K562 (cell line): ENCODE results near the gene MKNK2. TPM values are rescaled to one million over a fixed set of nuclear protein-coding genes. Genes with fewer than 3 reads are reported as not detected.

Experiments used
- BCL6 ChIP-seq: fragments of 250-450 bp; sonication (Bioruptor Pico); IDR thresholded peaks from 2 replicates; pipeline ENCODE4 v1.4.0; 2020
- BCOR ChIP-seq: fragments of 450-650 bp; IDR thresholded peaks from 2 replicates; pipeline ENCODE4 v1.6.1; 2016
- BRD9 ChIP-seq: fragments of 450-650 bp; IDR thresholded peaks from 2 replicates; pipeline ENCODE4 v1.6.1; 2018; ENCODE audit warnings: low read depth; ENCODE audit not compliant: partially characterized antibody
- CREM ChIP-seq: IDR thresholded peaks from 2 replicates; pipeline ENCODE4 v1.6.1; 2014; ENCODE audit warnings: antibody characterized with exemption, low read depth
- GTF2B ChIP-seq: IDR thresholded peaks from 2 replicates; pipeline ENCODE4 v1.6.1; 2011; ENCODE audit not compliant: insufficient read length; ENCODE audit errors: extremely low read depth
- HDAC1 ChIP-seq, 2 experiments: fragments of 450-650 bp; IDR thresholded peaks; 2 replicates each; pipeline ENCODE4 v1.6.1; 2016 to 2017; ENCODE audit warnings: inconsistent platforms in 1 of 2, mild to moderate bottlenecking in 1 of 2, moderate library complexity in 1 of 2
- HLTF ChIP-seq: fragments of 450-650 bp; IDR thresholded peaks from 2 replicates; pipeline ENCODE4 v1.6.1; 2016
- MTF1 ChIP-seq: fragments of 250-450 bp; sonication (Bioruptor Pico); IDR thresholded peaks from 2 replicates; pipeline ENCODE4 v1.9.0; 2021; ENCODE audit warnings: moderate library complexity, mild to moderate bottlenecking, inconsistent platforms, borderline replicate concordance
- MYNN ChIP-seq, 2 experiments: sonication (generic); formaldehyde crosslinking in 1 of 2; IDR thresholded peaks; 2 replicates each; pipeline versions ENCODE4 v1.5.0 to v1.6.1; 2016 to 2020; ENCODE audit warnings: antibody characterized with exemption in 1 of 2, missing genetic modification reagents in 1 of 2
- PRMT5 ChIP-seq: sonication (generic); formaldehyde crosslinking; IDR thresholded peaks from 2 replicates; pipeline ENCODE4 v1.5.0; 2020; ENCODE audit warnings: missing genetic modification reagents
- ZNF75A ChIP-seq: fragments of 450-650 bp; formaldehyde crosslinking; IDR thresholded peaks from 2 replicates; pipeline ENCODE4 v1.4.0; 2020; ENCODE audit warnings: mild to moderate bottlenecking
- polyA plus RNA-seq, 8 experiments: library from polyadenylated mRNA; depleted of rRNA in 4 of 8; stranded (reverse) in 5 of 8; unstranded in 3 of 8; fragments of >200 nt; fragmentation: Nextera tagmentation in 2 of 8; fragmentation: Illumina TruSeq in 1 of 8; extraction: Ambion mirVana in 2 of 8; extraction: Trizol in 1 of 8; gene quantifications; 2 replicates each; pipeline versions ENCODE4 v1.2.1 to v1.2.3, GENCODE V29; 2011 to 2014; ENCODE audit warnings: inconsistent platforms in 1 of 8, missing spikeins in 1 of 8
- total RNA-seq, 7 experiments: library from RNA; depleted of rRNA in 6 of 7; stranded (reverse); fragments of >200 nt in 6 of 7; fragmentation: Illumina TruSeq in 2 of 7; extraction: Trizol in 2 of 7; gene quantifications; 2 replicates each; pipeline versions ENCODE4 v1.2.1 to v1.2.3, GENCODE V29; 2011 to 2021; ENCODE audit warnings: low replicate concordance in 1 of 7
- TF ChIP-seq, protein P1 (sequence below), 2 experiments: fragments of 450-650 bp; conservative IDR thresholded peaks; 2 replicates each; pipeline ENCODE4 v1.6.1; 2017; ENCODE audit warnings: mild to moderate bottlenecking in 2 of 2, moderate library complexity in 2 of 2
- TF ChIP-seq, protein P2 (sequence below): fragments of 250-450 bp; sonication (Bioruptor Pico); IDR thresholded peaks from 2 replicates; pipeline ENCODE4 v1.4.0; 2020; ENCODE audit warnings: mild to moderate bottlenecking
- TF ChIP-seq, protein P3 (sequence below): sonication (generic); formaldehyde crosslinking; IDR thresholded peaks from 2 replicates; pipeline ENCODE4 v1.8.1; 2023; ENCODE audit warnings: mild to moderate bottlenecking, missing genetic modification reagents
- TF ChIP-seq, protein P4 (sequence below): fragments of 450-650 bp; IDR thresholded peaks from 2 replicates; pipeline ENCODE4 v1.6.1; 2016; ENCODE audit warnings: mild to moderate bottlenecking
- TF ChIP-seq, protein P5 (sequence below): sonication (generic); formaldehyde crosslinking; IDR thresholded peaks from 2 replicates; pipeline ENCODE4 v1.8.0; 2022; ENCODE audit warnings: mild to moderate bottlenecking, missing genetic modification reagents, borderline replicate concordance
- TF ChIP-seq, protein P6 (sequence below): fragments of 250-450 bp; sonication (Bioruptor Pico); IDR thresholded peaks from 2 replicates; pipeline ENCODE4 v1.5.0; 2020; ENCODE audit warnings: mild to moderate bottlenecking, borderline replicate concordance

The MKNK2 gene
- total and polyA plus RNA-seq, 9 of the 15 experiments (the other 6 are each of a cell fraction or from before 2014, with no cell fraction given) = 5.1 to 191 (median 51.9) TPM

DNA sequence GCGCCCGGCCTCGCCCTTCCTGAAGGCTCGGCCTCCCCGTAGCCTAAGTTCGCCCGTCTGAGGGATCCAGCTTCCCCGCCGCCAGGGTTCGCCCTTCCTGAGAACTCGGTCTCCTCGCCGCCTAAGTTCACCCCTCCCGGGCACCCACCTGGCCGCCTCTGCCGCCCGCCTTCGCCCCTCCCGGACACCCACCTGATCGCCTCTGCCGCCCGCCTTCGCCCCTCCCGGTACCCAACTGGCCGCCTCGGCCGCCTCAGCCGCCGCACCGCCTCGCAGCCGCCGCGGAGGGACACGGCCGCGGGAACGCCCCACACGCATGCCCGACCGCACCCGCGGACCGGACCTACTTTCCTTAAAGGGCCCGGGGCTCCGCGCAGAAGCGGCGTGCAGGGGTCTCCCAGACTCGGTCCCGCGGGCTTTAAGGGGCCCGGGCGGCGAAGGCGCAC is 45.0 kb upstream of the MKNK2 start, which contains the start of gene MOB3A (continued):
- TF ChIP-seq, protein P1, sequence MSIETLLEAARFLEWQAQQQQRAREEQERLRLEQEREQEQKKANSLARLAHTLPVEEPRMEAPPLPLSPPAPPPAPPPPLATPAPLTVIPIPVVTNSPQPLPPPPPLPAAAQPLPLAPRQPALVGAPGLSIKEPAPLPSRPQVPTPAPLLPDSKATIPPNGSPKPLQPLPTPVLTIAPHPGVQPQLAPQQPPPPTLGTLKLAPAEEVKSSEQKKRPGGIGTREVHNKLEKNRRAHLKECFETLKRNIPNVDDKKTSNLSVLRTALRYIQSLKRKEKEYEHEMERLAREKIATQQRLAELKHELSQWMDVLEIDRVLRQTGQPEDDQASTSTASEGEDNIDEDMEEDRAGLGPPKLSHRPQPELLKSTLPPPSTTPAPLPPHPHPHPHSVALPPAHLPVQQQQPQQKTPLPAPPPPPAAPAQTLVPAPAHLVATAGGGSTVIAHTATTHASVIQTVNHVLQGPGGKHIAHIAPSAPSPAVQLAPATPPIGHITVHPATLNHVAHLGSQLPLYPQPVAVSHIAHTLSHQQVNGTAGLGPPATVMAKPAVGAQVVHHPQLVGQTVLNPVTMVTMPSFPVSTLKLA (conservative IDR thresholded peaks at IDR 0.05) = peak; percentile 91 to 95
- TF ChIP-seq, protein P2, sequence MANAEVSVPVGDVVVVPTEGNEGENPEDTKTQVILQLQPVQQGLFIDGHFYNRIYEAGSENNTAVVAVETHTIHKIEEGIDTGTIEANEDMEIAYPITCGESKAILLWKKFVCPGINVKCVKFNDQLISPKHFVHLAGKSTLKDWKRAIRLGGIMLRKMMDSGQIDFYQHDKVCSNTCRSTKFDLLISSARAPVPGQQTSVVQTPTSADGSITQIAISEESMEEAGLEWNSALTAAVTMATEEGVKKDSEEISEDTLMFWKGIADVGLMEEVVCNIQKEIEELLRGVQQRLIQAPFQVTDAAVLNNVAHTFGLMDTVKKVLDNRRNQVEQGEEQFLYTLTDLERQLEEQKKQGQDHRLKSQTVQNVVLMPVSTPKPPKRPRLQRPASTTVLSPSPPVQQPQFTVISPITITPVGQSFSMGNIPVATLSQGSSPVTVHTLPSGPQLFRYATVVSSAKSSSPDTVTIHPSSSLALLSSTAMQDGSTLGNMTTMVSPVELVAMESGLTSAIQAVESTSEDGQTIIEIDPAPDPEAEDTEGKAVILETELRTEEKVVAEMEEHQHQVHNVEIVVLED (CRISPR knock-in tag) = peak; percentile 79
- peak; percentile 79 for TF ChIP-seq CREM
- TF ChIP-seq BCOR = peak; percentile 32; the same call in 1 of the 2 replicates
- TF ChIP-seq GTF2B = no peak
- TF ChIP-seq, protein P3, sequence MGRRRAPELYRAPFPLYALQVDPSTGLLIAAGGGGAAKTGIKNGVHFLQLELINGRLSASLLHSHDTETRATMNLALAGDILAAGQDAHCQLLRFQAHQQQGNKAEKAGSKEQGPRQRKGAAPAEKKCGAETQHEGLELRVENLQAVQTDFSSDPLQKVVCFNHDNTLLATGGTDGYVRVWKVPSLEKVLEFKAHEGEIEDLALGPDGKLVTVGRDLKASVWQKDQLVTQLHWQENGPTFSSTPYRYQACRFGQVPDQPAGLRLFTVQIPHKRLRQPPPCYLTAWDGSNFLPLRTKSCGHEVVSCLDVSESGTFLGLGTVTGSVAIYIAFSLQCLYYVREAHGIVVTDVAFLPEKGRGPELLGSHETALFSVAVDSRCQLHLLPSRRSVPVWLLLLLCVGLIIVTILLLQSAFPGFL (CRISPR knock-in tag) = no peak
- TF ChIP-seq HDAC1 (IDR thresholded peaks at IDR 0.05) = peak in 1 of 2 experiments; percentile 80; a peak in 1 of 4 replicates
- TF ChIP-seq ZNF75A (CRISPR knock-in tag) = no peak
- TF ChIP-seq, protein P4, sequence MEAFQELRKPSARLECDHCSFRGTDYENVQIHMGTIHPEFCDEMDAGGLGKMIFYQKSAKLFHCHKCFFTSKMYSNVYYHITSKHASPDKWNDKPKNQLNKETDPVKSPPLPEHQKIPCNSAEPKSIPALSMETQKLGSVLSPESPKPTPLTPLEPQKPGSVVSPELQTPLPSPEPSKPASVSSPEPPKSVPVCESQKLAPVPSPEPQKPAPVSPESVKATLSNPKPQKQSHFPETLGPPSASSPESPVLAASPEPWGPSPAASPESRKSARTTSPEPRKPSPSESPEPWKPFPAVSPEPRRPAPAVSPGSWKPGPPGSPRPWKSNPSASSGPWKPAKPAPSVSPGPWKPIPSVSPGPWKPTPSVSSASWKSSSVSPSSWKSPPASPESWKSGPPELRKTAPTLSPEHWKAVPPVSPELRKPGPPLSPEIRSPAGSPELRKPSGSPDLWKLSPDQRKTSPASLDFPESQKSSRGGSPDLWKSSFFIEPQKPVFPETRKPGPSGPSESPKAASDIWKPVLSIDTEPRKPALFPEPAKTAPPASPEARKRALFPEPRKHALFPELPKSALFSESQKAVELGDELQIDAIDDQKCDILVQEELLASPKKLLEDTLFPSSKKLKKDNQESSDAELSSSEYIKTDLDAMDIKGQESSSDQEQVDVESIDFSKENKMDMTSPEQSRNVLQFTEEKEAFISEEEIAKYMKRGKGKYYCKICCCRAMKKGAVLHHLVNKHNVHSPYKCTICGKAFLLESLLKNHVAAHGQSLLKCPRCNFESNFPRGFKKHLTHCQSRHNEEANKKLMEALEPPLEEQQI = no peak
- TF ChIP-seq PRMT5 (CRISPR knock-in tag) = no peak
- TF ChIP-seq BCL6 (CRISPR knock-in tag) = no peak
- TF ChIP-seq HLTF = no peak
- TF ChIP-seq, protein P5, sequence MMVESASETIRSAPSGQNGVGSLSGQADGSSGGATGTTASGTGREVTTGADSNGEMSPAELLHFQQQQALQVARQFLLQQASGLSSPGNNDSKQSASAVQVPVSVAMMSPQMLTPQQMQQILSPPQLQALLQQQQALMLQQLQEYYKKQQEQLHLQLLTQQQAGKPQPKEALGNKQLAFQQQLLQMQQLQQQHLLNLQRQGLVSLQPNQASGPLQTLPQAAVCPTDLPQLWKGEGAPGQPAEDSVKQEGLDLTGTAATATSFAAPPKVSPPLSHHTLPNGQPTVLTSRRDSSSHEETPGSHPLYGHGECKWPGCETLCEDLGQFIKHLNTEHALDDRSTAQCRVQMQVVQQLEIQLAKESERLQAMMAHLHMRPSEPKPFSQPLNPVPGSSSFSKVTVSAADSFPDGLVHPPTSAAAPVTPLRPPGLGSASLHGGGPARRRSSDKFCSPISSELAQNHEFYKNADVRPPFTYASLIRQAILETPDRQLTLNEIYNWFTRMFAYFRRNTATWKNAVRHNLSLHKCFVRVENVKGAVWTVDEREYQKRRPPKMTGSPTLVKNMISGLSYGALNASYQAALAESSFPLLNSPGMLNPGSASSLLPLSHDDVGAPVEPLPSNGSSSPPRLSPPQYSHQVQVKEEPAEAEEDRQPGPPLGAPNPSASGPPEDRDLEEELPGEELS (CRISPR knock-in tag) = no peak
- TF ChIP-seq BRD9 = no peak
- no peak for TF ChIP-seq MYNN (IDR thresholded peaks at IDR 0.05)
- TF ChIP-seq MYNN (CRISPR knock-in tag; IDR thresholded peaks at IDR 0.05) = no peak
- TF ChIP-seq, protein P6, sequence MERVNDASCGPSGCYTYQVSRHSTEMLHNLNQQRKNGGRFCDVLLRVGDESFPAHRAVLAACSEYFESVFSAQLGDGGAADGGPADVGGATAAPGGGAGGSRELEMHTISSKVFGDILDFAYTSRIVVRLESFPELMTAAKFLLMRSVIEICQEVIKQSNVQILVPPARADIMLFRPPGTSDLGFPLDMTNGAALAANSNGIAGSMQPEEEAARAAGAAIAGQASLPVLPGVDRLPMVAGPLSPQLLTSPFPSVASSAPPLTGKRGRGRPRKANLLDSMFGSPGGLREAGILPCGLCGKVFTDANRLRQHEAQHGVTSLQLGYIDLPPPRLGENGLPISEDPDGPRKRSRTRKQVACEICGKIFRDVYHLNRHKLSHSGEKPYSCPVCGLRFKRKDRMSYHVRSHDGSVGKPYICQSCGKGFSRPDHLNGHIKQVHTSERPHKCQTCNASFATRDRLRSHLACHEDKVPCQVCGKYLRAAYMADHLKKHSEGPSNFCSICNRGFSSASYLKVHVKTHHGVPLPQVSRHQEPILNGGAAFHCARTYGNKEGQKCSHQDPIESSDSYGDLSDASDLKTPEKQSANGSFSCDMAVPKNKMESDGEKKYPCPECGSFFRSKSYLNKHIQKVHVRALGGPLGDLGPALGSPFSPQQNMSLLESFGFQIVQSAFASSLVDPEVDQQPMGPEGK (CRISPR knock-in tag) = no peak
- TF ChIP-seq MTF1 (CRISPR knock-in tag) = no peak
